MM.1S (cell line): ENCODE measurements around the gene CNTN1.

Source experiments
- DNase-seq: peaks from one replicate; pipeline ENCODE4 v3.0.0-alpha.2; 2015
- H2AFZ ChIP-seq: fragments of 300-600 bp; sonication (generic); 2 replicates; pipeline ENCODE4 v1.6.0; 2016; ENCODE audit warnings: antibody characterized with exemption, low read length
- H3F3A ChIP-seq: fragments of 300-600 bp; sonication (generic); 2 replicates; pipeline ENCODE4 v1.6.1; 2016; ENCODE audit warnings: mild to moderate bottlenecking, antibody characterized with exemption, low read length, moderate library complexity, mixed read lengths; ENCODE audit not compliant: insufficient read depth
- H3K27ac ChIP-seq: fragments of 300-600 bp; sonication (generic); 2 replicates; pipeline ENCODE4 v1.5.1; 2016; ENCODE audit warnings: mild to moderate bottlenecking, low read length
- H3K27me3 ChIP-seq: fragments of 300-600 bp; sonication (generic); replicated peaks from 2 replicates; pipeline ENCODE4 v1.6.0; 2016; ENCODE audit warnings: low read length; ENCODE audit not compliant: insufficient read depth
- H3K36me3 ChIP-seq: fragments of 300-600 bp; sonication (generic); replicated peaks from 2 replicates; pipeline ENCODE4 v1.6.1; 2016; ENCODE audit warnings: mild to moderate bottlenecking, low read length, mixed read lengths; ENCODE audit not compliant: insufficient read depth
- H3K4me1 ChIP-seq: fragments of 300-600 bp; sonication (generic); 2 replicates; pipeline ENCODE4 v1.6.1; 2016; ENCODE audit warnings: low read length, mixed read lengths
- H3K4me2 ChIP-seq: fragments of 300-600 bp; sonication (generic); 2 replicates; pipeline ENCODE4 v1.6.0; 2016; ENCODE audit warnings: low read depth, low read length
- H3K4me3 ChIP-seq: fragments of 300-600 bp; sonication (generic); 2 replicates; pipeline ENCODE4 v1.5.1; 2016; ENCODE audit warnings: low read length, mixed read lengths
- H3K79me2 ChIP-seq: fragments of 300-600 bp; sonication (generic); 2 replicates; pipeline ENCODE4 v1.6.1; 2016; ENCODE audit warnings: mixed run types, low read length, mixed read lengths
- H3K9ac ChIP-seq: fragments of 300-600 bp; sonication (generic); 2 replicates; pipeline ENCODE4 v1.6.1; 2016; ENCODE audit warnings: low read length, mixed read lengths
- H3K9me2 ChIP-seq: fragments of 300-600 bp; sonication (generic); replicated peaks from 2 replicates; pipeline ENCODE4 v1.6.1; 2016; ENCODE audit warnings: mild to moderate bottlenecking, low read length, mixed read lengths; ENCODE audit not compliant: insufficient read depth
- H3K9me3 ChIP-seq: fragments of 300-600 bp; sonication (generic); replicated peaks from 2 replicates; pipeline ENCODE4 v1.6.1; 2016; ENCODE audit warnings: mild to moderate bottlenecking, low read length, mixed read lengths; ENCODE audit not compliant: insufficient read depth
- H4K20me1 ChIP-seq: fragments of 300-600 bp; sonication (generic); 2 replicates; pipeline ENCODE4 v1.6.1; 2016; ENCODE audit warnings: mild to moderate bottlenecking, low read length, moderate library complexity, mixed read lengths; ENCODE audit not compliant: insufficient read depth
- EZH2 ChIP-seq: fragments of 300-600 bp; sonication (generic); optimal IDR thresholded peaks from 2 replicates; pipeline ENCODE3; 2017; ENCODE audit warnings: low read depth, mild to moderate bottlenecking, antibody characterized with exemption, low read length, mixed read lengths
- EZH2phosphoT487 ChIP-seq: fragments of 300-600 bp; sonication (generic); IDR thresholded peaks from 2 replicates; pipeline ENCODE4 v1.6.1; 2018; ENCODE audit warnings: antibody characterized with exemption, low read length
- TF ChIP-seq, protein P1 (sequence below): fragments of 300-600 bp; sonication (generic); IDR thresholded peaks from 2 replicates; pipeline ENCODE4 v1.5.1; 2016; ENCODE audit warnings: antibody characterized with exemption, low read length, mixed read lengths

CNTN1 gene

DNA sequence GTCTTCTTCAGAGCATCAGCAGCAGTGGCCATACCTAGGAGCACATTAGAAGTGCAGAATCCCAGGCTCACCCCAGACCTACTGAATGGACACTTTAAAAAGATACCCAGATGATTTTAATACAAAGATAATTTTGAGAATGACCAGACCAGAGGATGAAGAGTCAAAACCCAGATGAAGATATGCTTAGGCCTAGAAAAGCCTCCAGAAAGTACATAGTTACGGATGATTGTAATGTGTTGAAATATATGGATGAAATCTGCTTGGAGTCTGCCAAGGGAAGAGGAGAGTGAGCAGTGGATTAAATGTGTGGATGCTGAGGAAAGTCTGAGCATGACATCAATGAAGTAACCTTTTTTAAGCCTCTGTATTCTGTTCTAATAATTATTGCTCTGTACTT lies 245.7 kb downstream of the CNTN1 start:
- Histone ChIP-seq H3K9me3 (no peaks in the 10 kb centered on the region), H3F3A (no peaks in the 10 kb centered on the region), H3K4me1 (no peaks in the 10 kb centered on the region), H3K79me2 (no peaks in the 10 kb centered on the region), H2AFZ (no peak overlapping the region), H3K4me2 (no peak overlapping the region), H3K4me3 (no peak overlapping the region), H3K9me2 (no peaks in the 10 kb centered on the region), H4K20me1 (no peaks in the 10 kb centered on the region), H3K36me3 (no peaks in the 10 kb centered on the region), H3K27me3 (no peaks in the 10 kb centered on the region), H3K27ac (no peak overlapping the region), H3K9ac (no peak overlapping the region)
- no peak for DNase-seq
- no peak for TF ChIP-seq EZH2
- TF ChIP-seq EZH2phosphoT487 = no peak
- TF ChIP-seq, protein P1, sequence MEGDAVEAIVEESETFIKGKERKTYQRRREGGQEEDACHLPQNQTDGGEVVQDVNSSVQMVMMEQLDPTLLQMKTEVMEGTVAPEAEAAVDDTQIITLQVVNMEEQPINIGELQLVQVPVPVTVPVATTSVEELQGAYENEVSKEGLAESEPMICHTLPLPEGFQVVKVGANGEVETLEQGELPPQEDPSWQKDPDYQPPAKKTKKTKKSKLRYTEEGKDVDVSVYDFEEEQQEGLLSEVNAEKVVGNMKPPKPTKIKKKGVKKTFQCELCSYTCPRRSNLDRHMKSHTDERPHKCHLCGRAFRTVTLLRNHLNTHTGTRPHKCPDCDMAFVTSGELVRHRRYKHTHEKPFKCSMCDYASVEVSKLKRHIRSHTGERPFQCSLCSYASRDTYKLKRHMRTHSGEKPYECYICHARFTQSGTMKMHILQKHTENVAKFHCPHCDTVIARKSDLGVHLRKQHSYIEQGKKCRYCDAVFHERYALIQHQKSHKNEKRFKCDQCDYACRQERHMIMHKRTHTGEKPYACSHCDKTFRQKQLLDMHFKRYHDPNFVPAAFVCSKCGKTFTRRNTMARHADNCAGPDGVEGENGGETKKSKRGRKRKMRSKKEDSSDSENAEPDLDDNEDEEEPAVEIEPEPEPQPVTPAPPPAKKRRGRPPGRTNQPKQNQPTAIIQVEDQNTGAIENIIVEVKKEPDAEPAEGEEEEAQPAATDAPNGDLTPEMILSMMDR = no peak

- DNase-seq = no peak
- Histone ChIP-seq H3K4me2 (no peak overlapping the region), H3K4me3 (no peak overlapping the region), H3K4me1 (peaks cover 16% of the 10 kb centered on the region), H2AFZ (no peak overlapping the region), H3K27ac (no peak overlapping the region), H3K9me3 (no peaks in the 10 kb centered on the region; the same call in 1 of the 2 replicates), H3K27me3 (no peaks in the 10 kb centered on the region), H3K9me2 (no peaks in the 10 kb centered on the region), H3K36me3 (no peaks in the 10 kb centered on the region), H3K79me2 (no peaks in the 10 kb centered on the region), H3F3A (no peaks in the 10 kb centered on the region), H4K20me1 (no peaks in the 10 kb centered on the region), H3K9ac (no peak overlapping the region)
- TF ChIP-seq EZH2phosphoT487 (no peak), EZH2 (no peak)
- TF ChIP-seq, protein P1 = no peak
Measured at GRCh38 chr12:40942326-40942725, 250.1 kb downstream of the CNTN1 start.

GRCh38 chr12:40945772-40946171 lies 253.5 kb downstream of the CNTN1 start:
- peak; percentile 19 for DNase-seq
- Histone ChIP-seq H3K36me3 (no peaks in the 10 kb centered on the region), H3K9me2 (no peaks in the 10 kb centered on the region), H3K27me3 (no peaks in the 10 kb centered on the region), H3K9me3 (no peaks in the 10 kb centered on the region; the same call in 1 of the 2 replicates), H3K9ac (no peak overlapping the region), H3K4me3 (no peak overlapping the region), H3K4me2 (no peak overlapping the region), H2AFZ (no peak overlapping the region), H3K4me1 (peaks cover 16% of the 10 kb centered on the region), H3K27ac (no peak overlapping the region), H4K20me1 (no peaks in the 10 kb centered on the region), H3F3A (no peaks in the 10 kb centered on the region), H3K79me2 (no peaks in the 10 kb centered on the region)
- TF ChIP-seq EZH2phosphoT487 (no peak), EZH2 (no peak)
- TF ChIP-seq, protein P1 = no peak
